Measurements from ENCODE around the gene PCID2. TPM values are rescaled to one million over a fixed set of nuclear protein-coding genes. Genes with fewer than 3 reads are reported as not detected.
"Not testable (repeated sequence)": the region's sequence is repeated elsewhere in the genome, so short reads cannot be mapped to it uniquely, and the experiment has no call there.

The PCID2 gene
- 67.1 and 67.6 TPM in 2 replicates for total RNA-seq

GRCh38 chr13:113208421-113209335 lies at the start of gene PCID2:
TSS of gene PCID2 (minus strand) at chr13:113208669. CDS start at chr13:113208634, 35 bp downstream.
- Mint-ChIP-seq H3K4me3 (ENCODE audit: low read depth) (peak within 1 kb of the TSS; percentile 82), H3K27me3 (ENCODE audit: low read depth) (no peaks in the 10 kb centered on the region), H3K27ac (peak within 1 kb of the TSS; percentile 53), H3K9me3 (no peaks in the 10 kb centered on the region), H3K4me1 (ENCODE audit: low read depth) (peaks cover 45% of the 10 kb centered on the region), H3K36me3 (ENCODE audit: low read depth) (peaks cover 52% of the 10 kb centered on the region)
- intact Hi-C loops (cut with micrococcal nuclease): loop anchor here (2.0 to 5.0 kb wide), 3 partner anchors 54 to 924 kb away; partner anchors contain the start of genes LAMP1 and RASA3
- DNase-seq (ENCODE audit: low spot score): peak; percentile 87

- H3K4me1 Mint-ChIP-seq (ENCODE audit: low read depth); H3K9me3 Mint-ChIP-seq; DNase-seq (ENCODE audit: low spot score); intact Hi-C loops (cut with micrococcal nuclease); H3K27ac Mint-ChIP-seq; H3K4me3 Mint-ChIP-seq (ENCODE audit: low read depth); H3K27me3 Mint-ChIP-seq (ENCODE audit: low read depth): not testable (repeated sequence)
- H3K36me3 Mint-ChIP-seq (ENCODE audit: low read depth): peaks cover 60% of the 10 kb centered on the region
Measured at GRCh38 chr13:113257908-113258307, 49.4 kb upstream of the PCID2 start.

- peaks cover 79% of the 10 kb centered on the region for H3K36me3 Mint-ChIP-seq (ENCODE audit: low read depth)
Measured at GRCh38 chr13:113252516-113253095, 44.1 kb upstream of the PCID2 start.

GRCh38 chr13:113245849-113246796 lies 37.7 kb upstream of the PCID2 start:
- Mint-ChIP-seq H3K36me3 (ENCODE audit: low read depth) (peaks cover 84% of the 10 kb centered on the region), H3K27me3 (ENCODE audit: low read depth) (no peaks in the 10 kb centered on the region), H3K27ac (no peak overlapping the region), H3K9me3 (no peaks in the 10 kb centered on the region), H3K4me1 (ENCODE audit: low read depth) (no peaks in the 10 kb centered on the region), H3K4me3 (ENCODE audit: low read depth) (no peak overlapping the region)
- intact Hi-C loops (cut with micrococcal nuclease): no loop called here
- no peak for DNase-seq (ENCODE audit: low spot score)

More at GRCh38 chr13:113252516-113253095, 44.1 kb upstream of the PCID2 start:
- Mint-ChIP-seq H3K27me3 (ENCODE audit: low read depth) (no peaks in the 10 kb centered on the region), H3K4me3 (ENCODE audit: low read depth) (no peak overlapping the region), H3K4me1 (ENCODE audit: low read depth) (no peaks in the 10 kb centered on the region), H3K9me3 (no peaks in the 10 kb centered on the region), H3K27ac (no peak overlapping the region)
- DNase-seq (ENCODE audit: low spot score): no peak
- intact Hi-C loops (cut with micrococcal nuclease): no loop called here

- intact Hi-C loops (cut with micrococcal nuclease): no loop called here
- Mint-ChIP-seq H3K27me3 (ENCODE audit: low read depth) (no peaks in the 10 kb centered on the region), H3K36me3 (ENCODE audit: low read depth) (peaks cover 86% of the 10 kb centered on the region), H3K4me3 (ENCODE audit: low read depth) (no peak overlapping the region), H3K27ac (no peak overlapping the region), H3K9me3 (no peaks in the 10 kb centered on the region), H3K4me1 (ENCODE audit: low read depth) (no peaks in the 10 kb centered on the region)
- no peak for DNase-seq (ENCODE audit: low spot score)
Measured at GRCh38 chr13:113243847-113244246, 35.4 kb upstream of the PCID2 start.

- DNase-seq (ENCODE audit: low spot score); intact Hi-C loops (cut with micrococcal nuclease); H3K4me1 Mint-ChIP-seq (ENCODE audit: low read depth); H3K27me3 Mint-ChIP-seq (ENCODE audit: low read depth); H3K27ac Mint-ChIP-seq; H3K4me3 Mint-ChIP-seq (ENCODE audit: low read depth); H3K9me3 Mint-ChIP-seq: not testable (repeated sequence)
- peaks cover 75% of the 10 kb centered on the region for H3K36me3 Mint-ChIP-seq (ENCODE audit: low read depth)
Measured at GRCh38 chr13:113241623-113242022, 33.2 kb upstream of the PCID2 start.

GRCh38 chr13:113239986-113240385 lies 31.5 kb upstream of the PCID2 start:
- Mint-ChIP-seq H3K9me3 (no peaks in the 10 kb centered on the region), H3K27me3 (ENCODE audit: low read depth) (no peaks in the 10 kb centered on the region), H3K4me1 (ENCODE audit: low read depth) (no peaks in the 10 kb centered on the region), H3K36me3 (ENCODE audit: low read depth) (peaks cover 72% of the 10 kb centered on the region), H3K4me3 (ENCODE audit: low read depth) (no peak overlapping the region), H3K27ac (no peak overlapping the region)
- intact Hi-C loops (cut with micrococcal nuclease): no loop called here
- no peak for DNase-seq (ENCODE audit: low spot score)

GRCh38 chr13:113239357-113239756 lies 30.9 kb upstream of the PCID2 start:
- DNase-seq (ENCODE audit: low spot score): no peak
- no peaks in the 10 kb centered on the region for H3K27me3 Mint-ChIP-seq (ENCODE audit: low read depth)
- H3K9me3 Mint-ChIP-seq: no peaks in the 10 kb centered on the region
- intact Hi-C loops (cut with micrococcal nuclease): no loop called here
- no peak overlapping the region for H3K4me3 Mint-ChIP-seq (ENCODE audit: low read depth)
- no peak overlapping the region for H3K27ac Mint-ChIP-seq
- no peaks in the 10 kb centered on the region for H3K4me1 Mint-ChIP-seq (ENCODE audit: low read depth)
- peaks cover 70% of the 10 kb centered on the region for H3K36me3 Mint-ChIP-seq (ENCODE audit: low read depth)

GRCh38 chr13:113238536-113238935 lies 30.1 kb upstream of the PCID2 start:
- Mint-ChIP-seq H3K27me3 (ENCODE audit: low read depth) (no peaks in the 10 kb centered on the region), H3K36me3 (ENCODE audit: low read depth) (peaks cover 68% of the 10 kb centered on the region), H3K9me3 (no peaks in the 10 kb centered on the region), H3K4me3 (ENCODE audit: low read depth) (no peak overlapping the region), H3K4me1 (ENCODE audit: low read depth) (no peaks in the 10 kb centered on the region), H3K27ac (no peak overlapping the region)
- DNase-seq (ENCODE audit: low spot score): no peak
- intact Hi-C loops (cut with micrococcal nuclease): no loop called here

- Mint-ChIP-seq H3K36me3 (ENCODE audit: low read depth) (peaks cover 74% of the 10 kb centered on the region), H3K9me3 (no peaks in the 10 kb centered on the region), H3K27ac (no peak overlapping the region), H3K4me3 (ENCODE audit: low read depth) (no peak overlapping the region), H3K27me3 (ENCODE audit: low read depth) (no peaks in the 10 kb centered on the region), H3K4me1 (ENCODE audit: low read depth) (peaks cover 2% of the 10 kb centered on the region)
- intact Hi-C loops (cut with micrococcal nuclease): no loop called here
- no peak for DNase-seq (ENCODE audit: low spot score)
Measured at GRCh38 chr13:113233101-113233500, 24.6 kb upstream of the PCID2 start.

- peaks cover 72% of the 10 kb centered on the region for H3K36me3 Mint-ChIP-seq (ENCODE audit: low read depth)
- intact Hi-C loops (cut with micrococcal nuclease): no loop called here
- H3K27ac Mint-ChIP-seq: peak overlapping the region; percentile 25
- no peaks in the 10 kb centered on the region for H3K27me3 Mint-ChIP-seq (ENCODE audit: low read depth)
- H3K4me3 Mint-ChIP-seq (ENCODE audit: low read depth): no peak overlapping the region
- DNase-seq (ENCODE audit: low spot score): no peak
- peaks cover 2% of the 10 kb centered on the region for H3K4me1 Mint-ChIP-seq (ENCODE audit: low read depth)
- H3K9me3 Mint-ChIP-seq: no peaks in the 10 kb centered on the region
Measured at GRCh38 chr13:113232208-113233003, 23.9 kb upstream of the PCID2 start.

Data from activated T-helper 2 cell treated with anti-CD3 and anti-CD28 coated beads, Interferon-gamma antibody, Interleukin-2, Interleukin-4, amounts not matched to agents 10 μg/mL and 5 μg/mL and 100 μg/mL, durations not matched to agents 14 hours and 24 hours and 36 hours (primary cell).